Parathyroid adenoma (tissue), 2 donors: ENCODE data around the gene ARHGAP45.

Experiments used
- H2AFZ ChIP-seq: fragments of 300-600 bp; sonication (generic); one replicate; pipeline ENCODE4 v1.7.0; 2017; ENCODE audit warnings: antibody characterized with exemption, mild to moderate bottlenecking
- H3K27ac ChIP-seq: fragments of 300-600 bp; sonication (generic); one replicate; pipeline ENCODE4 v1.7.0; 2017
- H3K27me3 ChIP-seq: fragments of 300-600 bp; sonication (generic); one replicate; pipeline ENCODE4 v1.7.0; 2017; ENCODE audit warnings: low read length; ENCODE audit not compliant: control insufficient read depth, insufficient read depth
- H3K36me3 ChIP-seq: fragments of 300-600 bp; sonication (generic); one replicate; pipeline ENCODE4 v1.7.0; 2017; ENCODE audit warnings: low read length; ENCODE audit not compliant: control insufficient read depth, insufficient read depth
- H3K4me1 ChIP-seq: fragments of 300-600 bp; sonication (generic); one replicate; pipeline ENCODE4 v1.7.0; 2017; ENCODE audit warnings: control low read depth
- H3K4me2 ChIP-seq: fragments of 300-600 bp; sonication (generic); one replicate; pipeline ENCODE4 v1.7.0; 2017; ENCODE audit warnings: low read length
- H3K4me3 ChIP-seq: fragments of 300-600 bp; sonication (generic); one replicate; pipeline ENCODE4 v1.7.0; 2017; ENCODE audit warnings: low read depth, low read length
- H3K79me2 ChIP-seq: fragments of 300-600 bp; sonication (generic); one replicate; pipeline ENCODE4 v1.7.0; 2017; ENCODE audit warnings: control low read depth
- H3K9ac ChIP-seq: fragments of 300-600 bp; sonication (generic); one replicate; pipeline ENCODE4 v1.7.0; 2017; ENCODE audit warnings: mild to moderate bottlenecking
- H3K9me3 ChIP-seq: fragments of 300-600 bp; sonication (generic); one replicate; pipeline ENCODE4 v1.7.0; 2017; ENCODE audit warnings: low read length; ENCODE audit not compliant: control insufficient read depth
- TF ChIP-seq, protein P1 (sequence below): fragments of 300-600 bp; sonication (generic); IDR thresholded peaks from one replicate; pipeline ENCODE4 v1.7.0; 2017; ENCODE audit warnings: antibody characterized with exemption, mild to moderate bottlenecking
- donor health status: primary hyperparathyroidism.

ARHGAP45 gene

GRCh38 chr19:1089126-1089771, 22.3 kb downstream of the ARHGAP45 start:
- H3K36me3 ChIP-seq: no peaks in the 10 kb centered on the region

GRCh38 chr19:1089891-1090290, 22.9 kb downstream of the ARHGAP45 start:
- no peak overlapping the region for H2AFZ ChIP-seq
- no peaks in the 10 kb centered on the region for H3K9me3 ChIP-seq
- H3K4me2 ChIP-seq: no peak overlapping the region
- peaks cover 8% of the 10 kb centered on the region for H3K4me1 ChIP-seq
- peaks cover 18% of the 10 kb centered on the region for H3K79me2 ChIP-seq
- no peak overlapping the region for H3K9ac ChIP-seq
- no peak overlapping the region for H3K4me3 ChIP-seq
- no peak overlapping the region for H3K27ac ChIP-seq
- H3K36me3 ChIP-seq: no peaks in the 10 kb centered on the region
- H3K27me3 ChIP-seq: no peaks in the 10 kb centered on the region
- TF ChIP-seq, protein P1, sequence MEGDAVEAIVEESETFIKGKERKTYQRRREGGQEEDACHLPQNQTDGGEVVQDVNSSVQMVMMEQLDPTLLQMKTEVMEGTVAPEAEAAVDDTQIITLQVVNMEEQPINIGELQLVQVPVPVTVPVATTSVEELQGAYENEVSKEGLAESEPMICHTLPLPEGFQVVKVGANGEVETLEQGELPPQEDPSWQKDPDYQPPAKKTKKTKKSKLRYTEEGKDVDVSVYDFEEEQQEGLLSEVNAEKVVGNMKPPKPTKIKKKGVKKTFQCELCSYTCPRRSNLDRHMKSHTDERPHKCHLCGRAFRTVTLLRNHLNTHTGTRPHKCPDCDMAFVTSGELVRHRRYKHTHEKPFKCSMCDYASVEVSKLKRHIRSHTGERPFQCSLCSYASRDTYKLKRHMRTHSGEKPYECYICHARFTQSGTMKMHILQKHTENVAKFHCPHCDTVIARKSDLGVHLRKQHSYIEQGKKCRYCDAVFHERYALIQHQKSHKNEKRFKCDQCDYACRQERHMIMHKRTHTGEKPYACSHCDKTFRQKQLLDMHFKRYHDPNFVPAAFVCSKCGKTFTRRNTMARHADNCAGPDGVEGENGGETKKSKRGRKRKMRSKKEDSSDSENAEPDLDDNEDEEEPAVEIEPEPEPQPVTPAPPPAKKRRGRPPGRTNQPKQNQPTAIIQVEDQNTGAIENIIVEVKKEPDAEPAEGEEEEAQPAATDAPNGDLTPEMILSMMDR: no peak

More at GRCh38 chr19:1089126-1089771, 22.3 kb downstream of the ARHGAP45 start:
- Histone ChIP-seq H3K79me2 (peaks cover 13% of the 10 kb centered on the region), H3K27me3 (no peaks in the 10 kb centered on the region), H3K9ac (no peak overlapping the region), H3K9me3 (no peaks in the 10 kb centered on the region), H2AFZ (no peak overlapping the region), H3K4me3 (no peak overlapping the region), H3K4me2 (no peak overlapping the region), H3K27ac (no peak overlapping the region), H3K4me1 (peaks cover 7% of the 10 kb centered on the region)
- TF ChIP-seq, protein P1: no peak

- peaks cover 12% of the 10 kb centered on the region for H3K4me1 ChIP-seq
- peaks cover 25% of the 10 kb centered on the region for H3K79me2 ChIP-seq
- no peaks in the 10 kb centered on the region for H3K36me3 ChIP-seq
- H3K4me3 ChIP-seq: no peak overlapping the region
- H3K9ac ChIP-seq: no peak overlapping the region
- H3K9me3 ChIP-seq: no peaks in the 10 kb centered on the region
- H2AFZ ChIP-seq: no peak overlapping the region
- H3K27me3 ChIP-seq: no peaks in the 10 kb centered on the region
- no peak overlapping the region for H3K4me2 ChIP-seq
- no peak overlapping the region for H3K27ac ChIP-seq
- TF ChIP-seq, protein P1: no peak
Measured at GRCh38 chr19:1090731-1091543, 24.0 kb downstream of the ARHGAP45 start.

GRCh38 chr19:1091544-1092175, 24.7 kb downstream of the ARHGAP45 start:
- H3K4me1 ChIP-seq: peaks cover 12% of the 10 kb centered on the region
- no peak overlapping the region for H3K4me3 ChIP-seq
- H3K27ac ChIP-seq: no peak overlapping the region
- no peak overlapping the region for H2AFZ ChIP-seq
- H3K79me2 ChIP-seq: peaks cover 25% of the 10 kb centered on the region
- H3K4me2 ChIP-seq: no peak overlapping the region
- TF ChIP-seq, protein P1: no peak
- H3K9me3 ChIP-seq: no peaks in the 10 kb centered on the region
- H3K9ac ChIP-seq: no peak overlapping the region
- H3K36me3 ChIP-seq: no peaks in the 10 kb centered on the region
- H3K27me3 ChIP-seq: no peaks in the 10 kb centered on the region
